ENCODE data around the gene SPTB. TPM values are rescaled to one million over a fixed set of nuclear protein-coding genes. Genes with fewer than 3 reads are reported as not detected.
A peak's percentile ranks its signal among the peaks of the same experiment; 100 is the strongest.

SPTB gene
- total RNA-seq, 2 experiments from 2014 or later = 0.03 to 0.08 TPM

- no peak overlapping the region for H3K4me3 ChIP-seq (ENCODE audit: low read length)
- intact Hi-C loops (cut with DNase I, micrococcal nuclease) = no loop called here
- no peaks in the 10 kb centered on the region for H3K9me3 ChIP-seq (ENCODE audit: control insufficient read depth in 1 of 2, insufficient read depth in 1 of 2, low read length in 2 of 2)
- H3K4me1 ChIP-seq (ENCODE audit: insufficient read depth, low read length) = peaks cover 5% of the 10 kb centered on the region
- TF ChIP-seq CTCF (IDR thresholded peaks at IDR 0.05) = no peak
- H3K27me3 ChIP-seq (ENCODE audit: control insufficient read depth in 1 of 2, insufficient read depth in 2 of 2, low read length in 2 of 2) = peaks cover 8 to 12% of the 10 kb centered on the region in 2 experiments
- no peaks in the 10 kb centered on the region for H3K9me3 Mint-ChIP-seq
- H3K36me3 Mint-ChIP-seq (ENCODE audit: low read depth) = no peaks in the 10 kb centered on the region
- POLR2A ChIA-PET = no interaction called here
- ATAC-seq (ENCODE audit: poor library complexity) = no peak
- no peak for DNase-seq
- no peak overlapping the region for H3K27ac ChIP-seq (ENCODE audit: low read depth in 1 of 2, low read length in 2 of 2)
- no peak overlapping the region for H3K4me3 Mint-ChIP-seq
- peaks cover 53% of the 10 kb centered on the region for H3K27me3 Mint-ChIP-seq
- CTCF ChIA-PET = interaction anchor here (0.6 kb wide), 1 partner anchor 62 kb away, joined by 3 read pairs; no protein-coding TSS in a partner anchor
- no peak overlapping the region for H3K27ac Mint-ChIP-seq
- peaks cover 5% of the 10 kb centered on the region for H3K4me1 Mint-ChIP-seq (ENCODE audit: low read depth)
- no peaks in the 10 kb centered on the region for H3K36me3 ChIP-seq (ENCODE audit: insufficient read depth, low read length)
Observed at GRCh38 chr14:64885559-64885958, 5.9 kb upstream of the SPTB start.

GRCh38 chr14:64880221-64881121 is 764 bp upstream of the SPTB start:
- no peak overlapping the region for H3K27ac ChIP-seq (ENCODE audit: low read depth in 1 of 2, low read length in 2 of 2)

More at GRCh38 chr14:64880221-64881121, 764 bp upstream of the SPTB start:
- ATAC-seq (ENCODE audit: poor library complexity) (peak; percentile 86), DNase-seq (peak; percentile 23 to 76 (median 52))
- H3K36me3 Mint-ChIP-seq (ENCODE audit: low read depth) = no peaks in the 10 kb centered on the region
- peaks cover 23 to 26% of the 10 kb centered on the region in 2 experiments for H3K27me3 ChIP-seq (ENCODE audit: control insufficient read depth in 1 of 2, insufficient read depth in 2 of 2, low read length in 2 of 2)
- H3K4me1 ChIP-seq (ENCODE audit: insufficient read depth, low read length) = peaks cover 17% of the 10 kb centered on the region
- H3K27ac Mint-ChIP-seq = no peak overlapping the region
- intact Hi-C loops (cut with DNase I, micrococcal nuclease) = no loop called here
- H3K36me3 ChIP-seq (ENCODE audit: insufficient read depth, low read length) = no peaks in the 10 kb centered on the region
- H3K4me3 Mint-ChIP-seq = peak overlapping the region; percentile 91
- POLR2A ChIA-PET = interaction anchor here (1.0 to 3.5 kb wide), 5 partner anchors 11 to 376 kb away, joined by 3 to 14 read pairs (median 3); partner anchors contain the start of genes CHURC1 and ZBTB1
- CTCF ChIA-PET = interaction anchor here (1.3 to 3.9 kb wide), 3 partner anchors 11 to 57 kb away, joined by 4 to 19 read pairs (median 6); no protein-coding TSS in a partner anchor
- H3K4me1 Mint-ChIP-seq (ENCODE audit: low read depth) = peaks cover 8% of the 10 kb centered on the region
- H3K27me3 Mint-ChIP-seq = peaks cover 65% of the 10 kb centered on the region
- no peak for TF ChIP-seq CTCF (IDR thresholded peaks at IDR 0.05)
- peak overlapping the region; percentile 68 for H3K4me3 ChIP-seq (ENCODE audit: low read length)
- no peaks in the 10 kb centered on the region for H3K9me3 Mint-ChIP-seq
- no peaks in the 10 kb centered on the region for H3K9me3 ChIP-seq (ENCODE audit: control insufficient read depth in 1 of 2, insufficient read depth in 1 of 2, low read length in 2 of 2)

All from CD4-positive, alpha-beta T cell (primary cell).